K562 (cell line): Measurements from ENCODE around the gene CCDC13. TPM values are rescaled to one million over a fixed set of nuclear protein-coding genes. Genes with fewer than 3 reads are reported as not detected.
A peak's percentile ranks its signal among the peaks of the same experiment; 100 is the strongest.

Experiments used
- BCOR ChIP-seq: fragments of 450-650 bp; IDR thresholded peaks from 2 replicates; pipeline ENCODE4 v1.6.1; 2016
- BDP1 ChIP-seq: IDR thresholded peaks from 3 replicates; pipeline ENCODE4 v1.6.1; 2011; ENCODE audit not compliant: insufficient read length, insufficient read depth
- CAMTA2 ChIP-seq: fragments of 250-450 bp; sonication (Bioruptor Pico); conservative IDR thresholded peaks from 2 replicates; pipeline ENCODE4 v1.5.1; 2022
- CEBPG ChIP-seq, 3 experiments: fragments of 200-800 bp in 1 of 3; sonication (Bioruptor generic) in 1 of 3; sonication (generic) in 1 of 3; formaldehyde crosslinking in 1 of 3; IDR thresholded peaks in 2 of 3; conservative IDR thresholded peaks in 1 of 3; 2 replicates each; pipeline versions ENCODE4 v1.6.1 to v1.8.0; 2016 to 2022; ENCODE audit warnings: missing compliant biosample characterization in 2 of 3, missing genetic modification characterization in 2 of 3, mild to moderate bottlenecking in 1 of 3, missing genetic modification reagents in 1 of 3
- EWSR1 ChIP-seq: fragments of 450-650 bp; IDR thresholded peaks from 2 replicates; pipeline ENCODE4 v1.6.1; 2018; ENCODE audit warnings: borderline replicate concordance, mild to moderate bottlenecking, low read depth, moderate library complexity; ENCODE audit not compliant: partially characterized antibody
- GABPB2 ChIP-seq: fragments of 250-450 bp; sonication (Bioruptor Pico); conservative IDR thresholded peaks from 2 replicates; pipeline ENCODE4 v1.5.1; 2021; ENCODE audit warnings: mild to moderate bottlenecking
- HMBOX1 ChIP-seq: sonication (generic); IDR thresholded peaks from 2 replicates; pipeline ENCODE4 v1.6.1; 2016
- IRF2 ChIP-seq: sonication (generic); formaldehyde crosslinking; IDR thresholded peaks from 2 replicates; pipeline ENCODE4 v1.8.1; 2022; ENCODE audit warnings: mild to moderate bottlenecking, missing genetic modification reagents
- LCOR ChIP-seq: sonication (generic); formaldehyde crosslinking; IDR thresholded peaks from 2 replicates; pipeline ENCODE4 v1.8.0; 2022; ENCODE audit warnings: mild to moderate bottlenecking, missing genetic modification reagents
- MAFF ChIP-seq: IDR thresholded peaks from 2 replicates; pipeline ENCODE4 v1.6.1; 2012; ENCODE audit warnings: low read length, improper control_type of control experiment
- NR3C1 ChIP-seq: sonication (generic); formaldehyde crosslinking; IDR thresholded peaks from 2 replicates; pipeline ENCODE4 v1.8.1; 2022; ENCODE audit warnings: missing genetic modification reagents
- POLR2A ChIP-seq: fragments of 450-650 bp; conservative IDR thresholded peaks from 2 replicates; pipeline ENCODE4 v1.6.1; 2016
- PTRF ChIP-seq: fragments of 450-650 bp; IDR thresholded peaks from 2 replicates; pipeline ENCODE4 v1.6.1; 2016; ENCODE audit warnings: mild to moderate bottlenecking, missing genetic modification characterization, missing compliant biosample characterization
- REST ChIP-seq, 2 experiments: fragments of 450-650 bp; formaldehyde crosslinking in 1 of 2; IDR thresholded peaks; 2 replicates each; pipeline versions ENCODE4 v1.4.0 to v1.6.1; 2014 to 2020; ENCODE audit warnings: mild to moderate bottlenecking in 2 of 2, borderline replicate concordance in 1 of 2, low read depth in 1 of 2
- SMARCB1 ChIP-seq: IDR thresholded peaks from 2 replicates; pipeline ENCODE4 v1.6.1; 2011; ENCODE audit warnings: improper control_type of control experiment, low read depth; ENCODE audit not compliant: insufficient read length
- SRSF9 ChIP-seq: fragments of 200-400 bp; formaldehyde crosslinking; IDR thresholded peaks from 2 replicates; pipeline ENCODE4 v1.6.1; 2017; ENCODE audit warnings: low read depth, low read length, borderline replicate concordance
- TCF3 ChIP-seq: sonication (generic); formaldehyde crosslinking; IDR thresholded peaks from 2 replicates; pipeline ENCODE4 v1.4.0; 2020; ENCODE audit warnings: mild to moderate bottlenecking, missing genetic modification reagents
- TEAD4 ChIP-seq, 2 experiments: sonication (generic) in 1 of 2; formaldehyde crosslinking in 1 of 2; IDR thresholded peaks; 2 replicates each; pipeline versions ENCODE4 v1.6.1 to v1.8.0; 2012 to 2022; ENCODE audit warnings: borderline replicate concordance in 1 of 2, inconsistent platforms in 1 of 2, low read length in 1 of 2, mild to moderate bottlenecking in 1 of 2, missing genetic modification reagents in 1 of 2
- ZNF274 ChIP-seq: IDR thresholded peaks from 2 replicates; pipeline ENCODE4 v1.6.1; 2011; ENCODE audit warnings: low read depth, mild to moderate bottlenecking, low read length, moderate library complexity, borderline replicate concordance
- ZNF76 ChIP-seq: fragments of 250-450 bp; sonication (Bioruptor Pico); IDR thresholded peaks from 2 replicates; pipeline ENCODE4 v1.4.0; 2020; ENCODE audit warnings: mild to moderate bottlenecking, moderate library complexity, borderline replicate concordance
- polyA plus RNA-seq, 8 experiments: library from polyadenylated mRNA; depleted of rRNA in 4 of 8; stranded (reverse) in 5 of 8; unstranded in 3 of 8; fragments of >200 nt; fragmentation: Nextera tagmentation in 2 of 8; fragmentation: Illumina TruSeq in 1 of 8; extraction: Ambion mirVana in 2 of 8; extraction: Trizol in 1 of 8; gene quantifications; 2 replicates each; pipeline versions ENCODE4 v1.2.1 to v1.2.3, GENCODE V29; 2011 to 2014; ENCODE audit warnings: inconsistent platforms in 1 of 8, missing spikeins in 1 of 8
- total RNA-seq, 7 experiments: library from RNA; depleted of rRNA in 6 of 7; stranded (reverse); fragments of >200 nt in 6 of 7; fragmentation: Illumina TruSeq in 2 of 7; extraction: Trizol in 2 of 7; gene quantifications; 2 replicates each; pipeline versions ENCODE4 v1.2.1 to v1.2.3, GENCODE V29; 2011 to 2021; ENCODE audit warnings: low replicate concordance in 1 of 7

Gene CCDC13
- total and polyA plus RNA-seq, 9 of the 15 experiments (the other 6 are each of a cell fraction or from before 2014, with no cell fraction given), result 0.20 to 0.70 (median 0.48) TPM; not detected in 2

- TF ChIP-seq PTRF (tag) (no peak), IRF2 (no peak), TEAD4 (IDR thresholded peaks at IDR 0.05; ENCODE audit: low read length) (peak; percentile 61), TEAD4 (CRISPR knock-in tag; IDR thresholded peaks at IDR 0.05; ENCODE audit: borderline replicate concordance) (no peak), SRSF9 (no peak), MAFF (no peak), CEBPG (CRISPR knock-in tag; IDR thresholded peaks at IDR 0.05) (no peak), CEBPG (tag; conservative IDR thresholded peaks at IDR 0.05 in 1 of 2, IDR thresholded peaks at IDR 0.05 in 1 of 2) (no peak), POLR2A (no peak), SMARCB1 (peak; percentile 81), TCF3 (CRISPR knock-in tag) (peak; percentile 65), BDP1 (no peak), NR3C1 (CRISPR knock-in tag) (no peak), HMBOX1 (peak; percentile 52; the same call in 1 of the 2 replicates), GABPB2 (CRISPR knock-in tag) (no peak), ZNF76 (CRISPR knock-in tag) (no peak), REST (IDR thresholded peaks at IDR 0.05; ENCODE audit: borderline replicate concordance) (0 out of 2 replicates have a peak, but pooled peaks have one; percentile 16), REST (CRISPR knock-in tag; IDR thresholded peaks at IDR 0.05; ENCODE audit: low read depth) (no peak), ZNF274 (no peak), CAMTA2 (CRISPR knock-in tag) (no peak), BCOR (no peak), EWSR1 (no peak), LCOR (no peak)
Measured at GRCh38 chr3:42814914-42815507, 42.0 kb upstream of the CCDC13 start (continued).
